DND-41 (cell line): ENCODE results near the gene KCNJ6.

ENCODE experiments used
- ATAC-seq: fragments of 200-7000 bp; cut with Tn5 transposase; 3 replicates; pipeline ENCODE4 v1.9.1; 2021; ENCODE audit warnings: low read depth; ENCODE audit not compliant: insufficient read depth
- DNase-seq: peaks from one replicate; pipeline ENCODE4 v3.0.0-alpha.2; 2020
- H2AFZ ChIP-seq: 2 replicates; pipeline ENCODE4 v1.6.0; 2012; ENCODE audit warnings: low read depth, low read length
- H3K27ac ChIP-seq: 2 replicates; pipeline ENCODE4 v1.5.1; 2012; ENCODE audit warnings: low read length, inconsistent platforms
- H3K27me3 ChIP-seq: fragments of 200-600 bp; sonication (generic); 2 replicates; pipeline ENCODE4 v1.6.0; 2012; ENCODE audit warnings: low read length, mild to moderate bottlenecking, inconsistent platforms; ENCODE audit not compliant: insufficient read depth, poor library complexity
- H3K36me3 ChIP-seq: 2 replicates; pipeline ENCODE4 v1.5.1; 2012; ENCODE audit warnings: low read length, inconsistent platforms; ENCODE audit not compliant: insufficient read depth
- H3K4me1 ChIP-seq: 2 replicates; pipeline ENCODE4 v1.5.1; 2012; ENCODE audit warnings: mild to moderate bottlenecking, low read length; ENCODE audit not compliant: insufficient read depth
- H3K4me2 ChIP-seq: 2 replicates; pipeline ENCODE4 v1.6.0; 2012; ENCODE audit warnings: mild to moderate bottlenecking, moderate library complexity, low read length, inconsistent platforms; ENCODE audit not compliant: insufficient read depth
- H3K4me3 ChIP-seq, 2 experiments: fragments of 200-600 bp in 1 of 2; shearing (Covaris generic) in 1 of 2; 2 replicates each; pipeline ENCODE4 v1.5.1; 2012 to 2016; ENCODE audit warnings: inconsistent platforms in 2 of 2, low read length in 2 of 2, mild to moderate bottlenecking in 2 of 2, low read depth in 1 of 2, moderate library complexity in 1 of 2
- H3K79me2 ChIP-seq: 2 replicates; pipeline ENCODE4 v1.6.0; 2012; ENCODE audit warnings: low read length, inconsistent platforms; ENCODE audit not compliant: insufficient read depth
- H3K9ac ChIP-seq: 2 replicates; pipeline ENCODE4 v1.6.0; 2012; ENCODE audit warnings: low read depth, mild to moderate bottlenecking, inconsistent platforms, low read length, moderate library complexity
- H3K9me3 ChIP-seq: 2 replicates; pipeline ENCODE4 v1.5.1; 2012; ENCODE audit warnings: low read length, moderate library complexity, mild to moderate bottlenecking, inconsistent platforms; ENCODE audit not compliant: insufficient read depth, severe bottlenecking
- H4K20me1 ChIP-seq: 2 replicates; pipeline ENCODE4 v1.6.0; 2012; ENCODE audit warnings: low read length; ENCODE audit not compliant: insufficient read depth
- CTCF ChIP-seq: IDR thresholded peaks from 2 replicates; pipeline ENCODE4 v1.5.1; 2012; ENCODE audit warnings: borderline replicate concordance, low read length, moderate library complexity, mild to moderate bottlenecking; ENCODE audit not compliant: poor library complexity, severe bottlenecking; ENCODE audit errors: extremely low read depth
- EZH2 ChIP-seq: IDR thresholded peaks from 3 replicates; pipeline ENCODE4 v1.6.1; 2012; ENCODE audit warnings: borderline replicate concordance, low read depth, mild to moderate bottlenecking, moderate library complexity, low read length, inconsistent platforms; ENCODE audit not compliant: severe bottlenecking

KCNJ6 gene

GRCh38 chr21:37907076-37907475 lies 9.2 kb downstream of the KCNJ6 start:
- H3K4me1 ChIP-seq = no peaks in the 10 kb centered on the region
- H2AFZ ChIP-seq = no peak overlapping the region
- no peaks in the 10 kb centered on the region for H3K36me3 ChIP-seq
- H3K4me3 ChIP-seq = no peak overlapping the region
- H3K27ac ChIP-seq = no peak overlapping the region
- no peak overlapping the region for H3K4me2 ChIP-seq
- ATAC-seq = no peak
- TF ChIP-seq EZH2 (no peak), CTCF (no peak)
- H3K79me2 ChIP-seq = no peaks in the 10 kb centered on the region
- no peak for DNase-seq
- H4K20me1 ChIP-seq = no peaks in the 10 kb centered on the region
- no peak overlapping the region for H3K9ac ChIP-seq
- no peaks in the 10 kb centered on the region for H3K9me3 ChIP-seq
- no peaks in the 10 kb centered on the region for H3K27me3 ChIP-seq

- TF ChIP-seq CTCF = no peak
- TF ChIP-seq EZH2 = no peak
- Histone ChIP-seq H3K4me3 (no peak overlapping the region), H3K36me3 (no peaks in the 10 kb centered on the region), H4K20me1 (no peaks in the 10 kb centered on the region), H3K9me3 (no peaks in the 10 kb centered on the region), H3K9ac (no peak overlapping the region), H3K4me1 (no peaks in the 10 kb centered on the region), H3K27me3 (peaks cover 10% of the 10 kb centered on the region), H3K4me2 (no peak overlapping the region), H3K27ac (no peak overlapping the region), H3K79me2 (no peaks in the 10 kb centered on the region), H2AFZ (no peak overlapping the region)
- DNase-seq = no peak
- ATAC-seq = no peak
Observed at GRCh38 chr21:37905291-37905690, 11.0 kb downstream of the KCNJ6 start.

- Histone ChIP-seq H3K4me3 (no peak overlapping the region), H3K79me2 (no peaks in the 10 kb centered on the region), H3K4me1 (no peaks in the 10 kb centered on the region), H3K4me2 (no peak overlapping the region), H3K36me3 (no peaks in the 10 kb centered on the region), H4K20me1 (no peaks in the 10 kb centered on the region), H3K27ac (no peak overlapping the region), H3K9me3 (no peaks in the 10 kb centered on the region), H3K9ac (no peak overlapping the region), H2AFZ (no peak overlapping the region), H3K27me3 (peaks cover 13% of the 10 kb centered on the region)
- TF ChIP-seq CTCF = no peak
- no peak for TF ChIP-seq EZH2
- DNase-seq (no peak), ATAC-seq (no peak)
Observed at GRCh38 chr21:37904856-37905255, 11.4 kb downstream of the KCNJ6 start.

GRCh38 chr21:37903396-37903795 lies 12.9 kb downstream of the KCNJ6 start:
- no peak overlapping the region for H3K27ac ChIP-seq
- no peaks in the 10 kb centered on the region for H4K20me1 ChIP-seq
- ATAC-seq = no peak
- no peaks in the 10 kb centered on the region for H3K4me1 ChIP-seq
- H2AFZ ChIP-seq = no peak overlapping the region
- H3K4me2 ChIP-seq = no peak overlapping the region
- H3K9me3 ChIP-seq = no peaks in the 10 kb centered on the region
- no peak for DNase-seq
- no peak overlapping the region for H3K9ac ChIP-seq
- TF ChIP-seq CTCF (no peak), EZH2 (no peak)
- no peak overlapping the region for H3K4me3 ChIP-seq
- H3K79me2 ChIP-seq = no peaks in the 10 kb centered on the region
- peaks cover 16% of the 10 kb centered on the region for H3K27me3 ChIP-seq
- H3K36me3 ChIP-seq = no peaks in the 10 kb centered on the region
